Mucosa of descending colon (tissue), 3 donors: ENCODE data around the gene PTCD1. TPM values are rescaled to one million over a fixed set of nuclear protein-coding genes. Genes with fewer than 3 reads are reported as not detected.
A peak's percentile ranks its signal among the peaks of the same experiment; 100 is the strongest.

Experiments used
- ATAC-seq: fragments of 200-7000 bp; cut with Tn5 transposase; one replicate; pipeline ENCODE4 v1.9.1; 2020; ENCODE audit warnings: mild to moderate bottlenecking, moderate library complexity
- DNase-seq, 3 donors: peaks; one replicate each; pipeline ENCODE4 v3.0.0-alpha.2; 2020
- H3K36me3 ChIP-seq: fragments of 200-600 bp; one replicate; pipeline ENCODE4 v1.8.0; 2021; ENCODE audit warnings: low read depth, mild to moderate bottlenecking
- H3K4me1 ChIP-seq: fragments of 200-600 bp; one replicate; pipeline ENCODE4 v1.8.0; 2021; ENCODE audit warnings: low read depth, mild to moderate bottlenecking
- H3K4me3 ChIP-seq: fragments of 200-600 bp; one replicate; pipeline ENCODE4 v1.8.0; 2021; ENCODE audit warnings: mild to moderate bottlenecking
- H3K9me3 ChIP-seq: fragments of 200-600 bp; one replicate; pipeline ENCODE4 v1.8.0; 2021; ENCODE audit warnings: mild to moderate bottlenecking
- CTCF ChIP-seq: fragments of 200-600 bp; IDR thresholded peaks from one replicate; pipeline ENCODE4 v1.8.0; 2022; ENCODE audit warnings: antibody characterized with exemption, mild to moderate bottlenecking
- intact Hi-C, 2 donors: fragments of 100-400 bp; cut with DNase I in 1 of 2; cut with micrococcal nuclease in 1 of 2; formaldehyde crosslinking; loops; one replicate each; pipeline versions ENCODE4 v1.11.0 to v1.11.1; 2022; cut with DNase I, micrococcal nuclease
- total RNA-seq, 3 donors: library from RNA; stranded (reverse); fragmentation: NEBNext Ultra II Directional in 2 of 3; extraction: Animal tissue kit (Norgen Biotek cat#: 25700) in 2 of 3; gene quantifications; one replicate each; pipeline versions ENCODE4 v1.2.1 to v1.2.4, GENCODE V29; 2021 to 2023
- donor health status: DM: no; HTN: no; CAD: no; lungs with moderate emphysema.
- donor health status: DM: no; HTN: no; CAD: no.
- donor health status: DM: no; HTN: yes; CAD: no.

The PTCD1 gene
- total RNA-seq, 3 donors from 2014 or later = 4.3 to 9.9 (median 6.6) TPM

- Histone ChIP-seq H3K4me3 (no peak overlapping the region), H3K9me3 (no peaks in the 10 kb centered on the region), H3K36me3 (peaks cover 6% of the 10 kb centered on the region), H3K4me1 (no peaks in the 10 kb centered on the region)
- no peak for TF ChIP-seq CTCF
- intact Hi-C loops = no loop called here
- DNase-seq (no peak), ATAC-seq (no peak)
Measured at GRCh38 chr7:99449326-99449725, 10.7 kb upstream of the PTCD1 start.

GRCh38 chr7:99448855-99449254 is 10.3 kb upstream of the PTCD1 start:
- DNase-seq (no peak), ATAC-seq (no peak)
- no peak overlapping the region for H3K4me3 ChIP-seq
- TF ChIP-seq CTCF = no peak
- intact Hi-C loops = no loop called here
- H3K9me3 ChIP-seq = no peaks in the 10 kb centered on the region
- H3K36me3 ChIP-seq = peaks cover 6% of the 10 kb centered on the region
- H3K4me1 ChIP-seq = no peaks in the 10 kb centered on the region

GRCh38 chr7:99447943-99448342 is 9.3 kb upstream of the PTCD1 start:
- Histone ChIP-seq H3K4me3 (no peak overlapping the region), H3K4me1 (no peaks in the 10 kb centered on the region), H3K36me3 (peaks cover 6% of the 10 kb centered on the region), H3K9me3 (no peaks in the 10 kb centered on the region)
- ATAC-seq (peak; percentile 50), DNase-seq (no peak)
- intact Hi-C loops = no loop called here
- TF ChIP-seq CTCF = no peak

GRCh38 chr7:99446096-99446495 is 7.5 kb upstream of the PTCD1 start:
- Histone ChIP-seq H3K4me1 (no peaks in the 10 kb centered on the region), H3K9me3 (no peaks in the 10 kb centered on the region), H3K4me3 (no peak overlapping the region), H3K36me3 (peaks cover 6% of the 10 kb centered on the region)
- DNase-seq (no peak), ATAC-seq (no peak)
- intact Hi-C loops = no loop called here
- no peak for TF ChIP-seq CTCF

GRCh38 chr7:99440195-99440594 is 1.6 kb upstream of the PTCD1 start:
- Histone ChIP-seq H3K4me1 (peaks cover 17% of the 10 kb centered on the region), H3K36me3 (no peaks in the 10 kb centered on the region), H3K4me3 (no peak overlapping the region), H3K9me3 (no peaks in the 10 kb centered on the region)
- intact Hi-C loops = no loop called here
- no peak for DNase-seq
- no peak for TF ChIP-seq CTCF
- ATAC-seq = no peak

- DNase-seq = peak in 1 of 3 donors; percentile 21
- Histone ChIP-seq H3K9me3 (no peaks in the 10 kb centered on the region), H3K4me1 (peaks cover 17% of the 10 kb centered on the region), H3K36me3 (no peaks in the 10 kb centered on the region), H3K4me3 (peak overlapping the region; percentile 96)
- ATAC-seq = peak; percentile 42
- TF ChIP-seq CTCF = no peak
- intact Hi-C loops = no loop called here
Measured at GRCh38 chr7:99437946-99438572, 539 bp downstream of the PTCD1 start.
